Fibroblast of villous mesenchyme (primary cell): ENCODE results near the gene NELFCD. TPM values are rescaled to one million over a fixed set of nuclear protein-coding genes. Genes with fewer than 3 reads are reported as not detected.

Experiments
- DNase-seq: peaks from one replicate; pipeline ENCODE4 v3.0.0-alpha.2; 2010; ENCODE audit warnings: low read depth
- H3K4me3 ChIP-seq: 2 replicates; pipeline ENCODE4 v1.5.1; 2011; ENCODE audit warnings: low read depth, mild to moderate bottlenecking, low read length
- total RNA-seq: library from RNA; depleted of rRNA; stranded (reverse); fragments of >200 nt; gene quantifications from 2 replicates; pipeline ENCODE4 v1.2.3, GENCODE V29; 2012
- TF ChIP-seq, protein P1 (sequence below): IDR thresholded peaks from 2 replicates; pipeline ENCODE4 v1.5.1; 2012; ENCODE audit warnings: low read depth, mild to moderate bottlenecking, low read length; ENCODE audit not compliant: insufficient read depth

The NELFCD gene
- total RNA-seq, 1 donor, result 38.9 TPM

DNA sequence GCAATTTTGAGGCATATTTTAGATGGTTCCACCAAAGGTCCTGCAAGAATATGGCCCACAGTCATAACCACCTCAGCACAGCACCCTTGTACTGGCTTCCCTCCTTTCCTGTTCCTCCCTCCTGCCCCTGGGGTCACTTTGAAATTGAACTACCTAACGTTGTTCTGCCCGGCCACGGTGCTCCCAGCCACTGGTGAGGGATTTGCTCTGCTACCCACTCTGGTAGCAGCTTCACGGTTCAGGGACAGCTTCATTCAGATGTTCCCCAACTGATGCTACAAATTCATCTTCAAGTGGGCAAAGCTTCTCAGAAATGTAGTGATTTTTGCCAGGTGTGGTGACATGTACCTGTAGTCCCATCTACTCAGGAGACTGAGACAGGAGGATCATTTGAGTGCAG, 7.9 kb upstream of the NELFCD start:
- TF ChIP-seq, protein P1, sequence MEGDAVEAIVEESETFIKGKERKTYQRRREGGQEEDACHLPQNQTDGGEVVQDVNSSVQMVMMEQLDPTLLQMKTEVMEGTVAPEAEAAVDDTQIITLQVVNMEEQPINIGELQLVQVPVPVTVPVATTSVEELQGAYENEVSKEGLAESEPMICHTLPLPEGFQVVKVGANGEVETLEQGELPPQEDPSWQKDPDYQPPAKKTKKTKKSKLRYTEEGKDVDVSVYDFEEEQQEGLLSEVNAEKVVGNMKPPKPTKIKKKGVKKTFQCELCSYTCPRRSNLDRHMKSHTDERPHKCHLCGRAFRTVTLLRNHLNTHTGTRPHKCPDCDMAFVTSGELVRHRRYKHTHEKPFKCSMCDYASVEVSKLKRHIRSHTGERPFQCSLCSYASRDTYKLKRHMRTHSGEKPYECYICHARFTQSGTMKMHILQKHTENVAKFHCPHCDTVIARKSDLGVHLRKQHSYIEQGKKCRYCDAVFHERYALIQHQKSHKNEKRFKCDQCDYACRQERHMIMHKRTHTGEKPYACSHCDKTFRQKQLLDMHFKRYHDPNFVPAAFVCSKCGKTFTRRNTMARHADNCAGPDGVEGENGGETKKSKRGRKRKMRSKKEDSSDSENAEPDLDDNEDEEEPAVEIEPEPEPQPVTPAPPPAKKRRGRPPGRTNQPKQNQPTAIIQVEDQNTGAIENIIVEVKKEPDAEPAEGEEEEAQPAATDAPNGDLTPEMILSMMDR, result no peak
- no peak for DNase-seq
- no peak overlapping the region for H3K4me3 ChIP-seq

DNA sequence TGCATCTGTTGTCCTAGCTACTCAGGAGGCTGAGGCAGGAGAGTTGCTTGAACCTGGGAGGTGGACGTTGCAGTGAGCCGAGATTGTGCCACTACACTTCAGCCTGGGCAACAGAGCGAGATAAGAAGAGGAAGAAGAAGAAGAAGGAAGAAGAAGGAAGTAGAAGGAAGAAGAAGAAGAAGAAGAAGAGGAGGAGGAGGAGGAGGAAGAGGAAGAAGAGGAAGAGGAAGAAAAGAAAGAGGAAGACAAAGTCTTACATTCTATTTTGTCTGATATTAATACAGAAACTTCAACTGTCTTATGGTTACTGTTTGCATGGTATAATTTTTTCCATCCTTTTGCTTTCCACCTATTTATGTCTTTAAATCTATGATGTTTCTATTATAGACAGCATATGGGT, 7.2 kb upstream of the NELFCD start:
- DNase-seq, result no peak
- TF ChIP-seq, protein P1, result no peak
- H3K4me3 ChIP-seq, result no peak overlapping the region

DNA sequence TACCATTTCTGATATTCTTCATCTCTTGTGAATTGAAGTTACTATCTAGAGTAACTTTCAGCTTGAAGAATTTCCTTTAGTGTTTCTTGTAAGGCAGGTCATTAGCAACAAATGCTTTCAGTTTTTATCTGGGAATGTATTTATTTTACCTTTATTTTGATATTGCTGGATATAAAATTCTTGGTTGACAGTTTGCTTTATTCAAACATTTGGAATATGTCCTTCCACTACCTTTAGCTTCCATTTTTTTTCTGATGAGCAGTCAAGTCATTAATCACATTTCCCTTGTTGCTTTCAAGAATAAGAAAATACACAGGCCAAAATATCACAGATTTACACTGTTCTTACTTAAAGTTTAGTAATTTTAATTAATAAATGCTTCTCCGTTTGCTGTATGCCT, 5.7 kb upstream of the NELFCD start:
- TF ChIP-seq, protein P1, result no peak
- DNase-seq, result no peak
- H3K4me3 ChIP-seq, result no peak overlapping the region

DNA sequence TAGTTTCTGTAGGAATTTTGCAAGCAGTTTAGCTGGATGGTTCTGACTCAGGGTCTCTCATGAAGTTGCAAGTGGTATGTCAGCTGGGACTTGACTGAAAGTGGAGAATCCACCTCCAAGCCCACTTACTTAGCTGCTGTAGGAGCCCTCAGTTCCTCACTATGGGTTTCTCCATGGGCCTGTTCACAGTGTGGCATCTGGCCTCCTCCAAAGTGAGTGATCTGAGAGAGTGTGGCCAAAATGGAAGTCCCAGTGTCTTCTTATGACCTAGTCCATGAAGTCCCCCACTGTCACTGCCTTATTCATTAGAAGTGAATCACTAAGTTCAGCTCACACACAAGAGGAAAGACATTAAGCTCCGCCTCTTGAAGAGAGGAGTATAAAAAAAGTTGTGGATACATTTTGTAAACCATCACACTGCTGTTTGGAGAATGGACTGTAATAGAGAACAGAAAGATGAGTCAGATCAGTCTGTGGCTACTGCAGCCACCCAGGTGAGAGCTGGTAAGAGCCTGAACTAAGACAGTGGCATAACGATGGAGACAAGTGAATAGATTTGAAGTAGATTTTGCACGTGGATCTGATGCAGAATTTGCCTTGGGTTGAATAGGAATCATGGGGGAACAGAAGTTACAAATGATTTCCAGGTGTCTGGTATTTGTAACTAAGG, 4.9 kb upstream of the NELFCD start:
- no peak overlapping the region for H3K4me3 ChIP-seq
- TF ChIP-seq, protein P1, result no peak
- DNase-seq, result no peak

DNA sequence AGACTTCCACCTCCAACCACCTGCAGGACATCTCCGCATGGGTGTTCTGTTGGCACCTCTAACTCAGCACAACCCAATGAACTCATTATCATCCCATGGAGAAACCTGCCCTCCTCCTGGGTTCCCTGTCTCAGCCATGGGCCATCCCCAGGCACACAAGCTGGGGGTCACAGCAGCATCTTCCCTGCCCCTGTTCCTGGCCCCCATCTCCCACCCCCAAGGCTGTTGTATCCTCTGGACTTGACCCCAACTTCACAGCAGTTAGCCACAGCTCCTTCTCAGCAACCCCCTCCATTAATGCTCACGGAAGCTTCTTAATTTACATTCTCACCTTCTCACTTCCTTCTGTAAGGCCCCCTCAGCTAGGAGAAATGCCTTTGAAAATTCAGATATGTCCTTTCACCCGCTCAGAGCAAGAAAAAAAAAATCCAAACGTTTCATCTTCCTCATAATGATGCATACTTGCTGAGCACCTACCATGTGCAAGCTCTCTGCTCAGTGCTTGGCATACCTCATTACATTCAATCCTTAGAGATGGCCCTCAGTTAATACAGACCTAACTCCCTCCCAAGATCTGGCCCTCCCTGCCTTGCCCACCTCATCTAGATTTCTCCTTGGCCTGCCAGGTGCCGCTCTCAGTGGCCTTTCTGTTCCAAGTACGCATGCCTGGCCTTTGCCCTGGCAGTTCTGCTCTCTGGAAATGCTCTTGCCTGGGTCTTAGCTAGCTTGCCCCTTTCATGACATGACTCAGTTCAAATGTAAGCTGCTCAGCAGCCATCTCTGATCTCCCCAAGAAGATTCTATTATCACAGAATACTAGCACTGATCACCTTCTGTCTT, 2.5 kb upstream of the NELFCD start:
- no peak overlapping the region for H3K4me3 ChIP-seq
- TF ChIP-seq, protein P1, result no peak
- DNase-seq, result no peak

DNA sequence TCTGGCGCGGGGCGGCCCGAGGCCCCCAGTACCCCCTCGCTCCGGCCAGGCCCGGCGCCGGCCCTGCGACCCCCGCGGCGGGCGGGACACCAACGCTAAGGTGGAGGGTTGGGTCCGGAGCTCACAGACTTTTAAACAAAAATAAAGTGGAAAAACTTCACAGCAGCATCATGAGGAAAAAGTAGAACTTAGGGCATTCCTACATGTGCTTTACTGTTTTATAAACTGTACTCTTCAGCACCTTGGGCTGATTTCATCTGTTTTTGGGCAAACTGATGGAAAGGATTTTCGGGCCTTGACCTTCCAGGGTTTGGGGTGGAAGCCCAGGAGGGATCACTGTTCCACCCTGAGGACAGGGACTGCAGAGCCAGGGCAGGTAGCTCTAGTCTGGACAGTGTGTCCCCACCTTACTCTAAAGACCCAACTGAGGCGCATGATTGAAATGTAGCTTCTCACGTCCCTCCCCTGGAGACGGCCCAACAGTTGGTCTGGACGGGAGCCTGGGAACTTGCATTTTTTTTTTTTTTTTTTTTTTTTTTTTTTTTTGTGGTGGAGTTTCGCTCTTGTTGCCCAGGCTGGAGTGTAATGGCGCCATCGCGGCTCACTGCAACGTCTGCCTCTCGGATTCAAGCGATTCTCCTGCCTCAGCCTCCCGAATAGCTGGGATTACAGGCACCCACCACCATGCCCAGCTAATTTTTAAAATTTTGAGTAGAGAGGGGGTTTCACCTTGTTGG, 740 bp downstream of the NELFCD start:
- DNase-seq, result peak; percentile 18
- TF ChIP-seq, protein P1, result no peak

More for the DNA sequence above, 740 bp downstream of the NELFCD start:
- peak overlapping the region; percentile 77 for H3K4me3 ChIP-seq
